Neuronal stem cell (in vitro differentiated cells): Measurements from ENCODE around the gene CD34.

Experiments used
- DNase-seq: peaks from one replicate; pipeline ENCODE4 v3.0.0-alpha.2; 2013; ENCODE audit warnings: low spot score
- H2AFZ ChIP-seq: one replicate; pipeline ENCODE4 v1.6.1; 2013; ENCODE audit warnings: mild to moderate bottlenecking, low read length, inconsistent platforms
- H2AK5ac ChIP-seq: 2 replicates; pipeline ENCODE4 v1.6.1; 2013; ENCODE audit warnings: low read depth, mild to moderate bottlenecking, inconsistent platforms, low read length, moderate library complexity, mixed read lengths
- H2BK120ac ChIP-seq: 2 replicates; pipeline ENCODE4 v1.6.1; 2013; ENCODE audit warnings: low read depth, mild to moderate bottlenecking, inconsistent platforms, low read length, moderate library complexity, mixed read lengths
- H2BK12ac ChIP-seq: one replicate; pipeline ENCODE4 v1.6.1; 2013; ENCODE audit warnings: low read length, inconsistent platforms
- H2BK15ac ChIP-seq: 2 replicates; pipeline ENCODE4 v1.6.1; 2013; ENCODE audit warnings: mild to moderate bottlenecking, low read length, inconsistent platforms, mixed read lengths
- H2BK5ac ChIP-seq: one replicate; pipeline ENCODE4 v1.6.1; 2013; ENCODE audit warnings: inconsistent platforms, mild to moderate bottlenecking, low read length, moderate library complexity
- H3K14ac ChIP-seq: one replicate; pipeline ENCODE4 v1.6.1; 2013; ENCODE audit warnings: low read length, inconsistent platforms
- H3K18ac ChIP-seq: 2 replicates; pipeline ENCODE4 v1.6.1; 2013; ENCODE audit warnings: low read length, inconsistent platforms
- H3K23ac ChIP-seq: 2 replicates; pipeline ENCODE4 v1.6.1; 2013; ENCODE audit warnings: low read depth, mild to moderate bottlenecking, mixed read lengths, low read length, inconsistent platforms; ENCODE audit not compliant: poor library complexity
- H3K27ac ChIP-seq: replicated peaks from 3 replicates; pipeline ENCODE4 v1.5.1; 2013; ENCODE audit warnings: low read length, inconsistent platforms
- H3K27me3 ChIP-seq, 3 experiments: 2 replicates each; pipeline ENCODE4 v1.6.1; 2013; ENCODE audit warnings: low read length in 3 of 3, mild to moderate bottlenecking in 2 of 3, inconsistent platforms in 1 of 3, low read depth in 1 of 3, mixed read lengths in 1 of 3, moderate library complexity in 1 of 3; ENCODE audit not compliant: control insufficient read depth in 3 of 3, insufficient read depth in 3 of 3
- H3K36me3 ChIP-seq, 2 donors: replicated peaks in 1 of 2; 2 replicates each; pipeline ENCODE4 v1.6.1; 2013; ENCODE audit warnings: low read length in 2 of 2; ENCODE audit not compliant: control insufficient read depth in 2 of 2, insufficient read depth in 2 of 2
- H3K4ac ChIP-seq: 2 replicates; pipeline ENCODE4 v1.6.1; 2013; ENCODE audit warnings: inconsistent platforms, mild to moderate bottlenecking, low read length, moderate library complexity
- H3K4me1 ChIP-seq, 2 donors: 1 replicate in 1 of 2; 2 replicates in 1 of 2; pipeline ENCODE4 v1.6.1; 2013; ENCODE audit warnings: low read length in 2 of 2, low read depth in 1 of 2; ENCODE audit not compliant: control insufficient read depth in 2 of 2, insufficient read depth in 1 of 2
- H3K4me2 ChIP-seq: one replicate; pipeline ENCODE4 v1.6.1; 2013; ENCODE audit warnings: mild to moderate bottlenecking, low read length, inconsistent platforms; ENCODE audit not compliant: insufficient read depth, poor library complexity, severe bottlenecking
- H3K4me3 ChIP-seq, 2 donors: 2 replicates each; pipeline ENCODE4 v1.5.1; 2013; ENCODE audit warnings: low read length in 2 of 2, mild to moderate bottlenecking in 2 of 2, inconsistent platforms in 1 of 2, moderate library complexity in 1 of 2
- H3K79me1 ChIP-seq: one replicate; pipeline ENCODE4 v1.6.1; 2013; ENCODE audit warnings: low read depth, mild to moderate bottlenecking, inconsistent platforms, low read length, moderate library complexity
- H3K9ac ChIP-seq: one replicate; pipeline ENCODE4 v1.6.1; 2013; ENCODE audit warnings: mild to moderate bottlenecking, low read depth, low read length, inconsistent platforms; ENCODE audit not compliant: poor library complexity
- H3K9me3 ChIP-seq, 2 donors: replicated peaks in 1 of 2; 2 replicates each; pipeline versions ENCODE3 to v1.6.1; 2013; ENCODE audit warnings: low read length in 2 of 2, mild to moderate bottlenecking in 2 of 2, inconsistent platforms in 1 of 2, low read depth in 1 of 2, mixed read lengths in 1 of 2, moderate library complexity in 1 of 2; ENCODE audit not compliant: control insufficient read depth in 2 of 2, insufficient read depth in 1 of 2
- H4K8ac ChIP-seq: one replicate; pipeline ENCODE4 v1.6.1; 2013; ENCODE audit warnings: low read depth, mild to moderate bottlenecking, inconsistent platforms, low read length, moderate library complexity
- H4K91ac ChIP-seq: one replicate; pipeline ENCODE4 v1.6.1; 2013; ENCODE audit warnings: low read length, low read depth, mild to moderate bottlenecking, inconsistent platforms; ENCODE audit not compliant: poor library complexity
- WGBS, 2 donors: extraction: QIAGEN DNeasy Blood & Tissue Kit; methylation state at CpG; one replicate each; pipeline ENCODE4 v1.1.7; 2013; ENCODE audit warnings: missing lambda C conversion rate in 2 of 2, mixed read lengths in 1 of 2; ENCODE audit not compliant: insufficient read length in 2 of 2, insufficient replicate concordance in 1 of 2; ENCODE audit errors: extremely low coverage in 2 of 2; 5-methylcytosine and 5-hydroxymethylcytosine counted together

The CD34 gene

GRCh38 chr1:207958376-207959139, 47.6 kb upstream of the CD34 start:
- H4K8ac ChIP-seq, result no peak overlapping the region
- no peak overlapping the region for H2BK15ac ChIP-seq
- peak overlapping the region in 1 of 2 donors; percentile 80 for H3K4me3 ChIP-seq
- H3K14ac ChIP-seq, result no peak overlapping the region
- DNase-seq, result no peak
- no peak overlapping the region for H3K27ac ChIP-seq
- peaks cover 0 to 2% of the 10 kb centered on the region in 2 donors for H3K4me1 ChIP-seq
- no peak overlapping the region for H2BK12ac ChIP-seq
- WGBS, 2 donors, result no CpG with 5 or more reads among the region's 24 CpGs
- no peak overlapping the region for H3K23ac ChIP-seq
- no peak overlapping the region for H2AK5ac ChIP-seq
- no peaks in the 10 kb centered on the region for H3K36me3 ChIP-seq
- H2AFZ ChIP-seq, result peak overlapping the region; percentile 68
- H3K18ac ChIP-seq, result peak overlapping the region; percentile 62
- no peak overlapping the region for H3K9ac ChIP-seq
- no peak overlapping the region for H2BK5ac ChIP-seq
- H3K27me3 ChIP-seq, result peaks cover 9 to 75% (median 38%) of the 10 kb centered on the region in 3 experiments
- peak overlapping the region; percentile 84 for H3K4me2 ChIP-seq
- H4K91ac ChIP-seq, result no peak overlapping the region
- peaks cover 2 to 3% of the 10 kb centered on the region in 2 donors for H3K9me3 ChIP-seq
- no peak overlapping the region for H2BK120ac ChIP-seq
- no peaks in the 10 kb centered on the region for H3K79me1 ChIP-seq
- no peak overlapping the region for H3K4ac ChIP-seq

- H4K8ac ChIP-seq, result no peak overlapping the region
- no peak overlapping the region for H3K4me3 ChIP-seq
Measured at GRCh38 chr1:207956986-207957385, 46.1 kb upstream of the CD34 start.

GRCh38 chr1:207954104-207954503, 43.2 kb upstream of the CD34 start:
- Histone ChIP-seq H3K27me3 (peaks cover 3 to 57% (median 12%) of the 10 kb centered on the region in 3 experiments), H4K91ac (no peak overlapping the region), H4K8ac (no peak overlapping the region), H3K18ac (no peak overlapping the region), H2BK120ac (no peak overlapping the region), H2BK5ac (no peak overlapping the region), H3K9me3 (peaks cover 0 to 2% of the 10 kb centered on the region in 2 donors), H3K14ac (no peak overlapping the region), H2AK5ac (no peak overlapping the region), H2BK12ac (no peak overlapping the region), H3K4ac (no peak overlapping the region), H2AFZ (no peak overlapping the region), H3K4me1 (no peaks in the 10 kb centered on the region), H2BK15ac (no peak overlapping the region), H3K36me3 (no peaks in the 10 kb centered on the region), H3K27ac (no peak overlapping the region), H3K9ac (no peak overlapping the region), H3K23ac (no peak overlapping the region), H3K4me2 (no peak overlapping the region), H3K4me3 (no peak overlapping the region), H3K79me1 (no peaks in the 10 kb centered on the region)
- no CpG with 5 or more reads among the region's 1 CpG for WGBS, 2 donors
- DNase-seq, result no peak

More at GRCh38 chr1:207956986-207957385, 46.1 kb upstream of the CD34 start:
- H3K9ac ChIP-seq, result no peak overlapping the region
- no peak for DNase-seq
- H2BK5ac ChIP-seq, result no peak overlapping the region
- H3K79me1 ChIP-seq, result no peaks in the 10 kb centered on the region
- H3K9me3 ChIP-seq, result peaks cover 0 to 2% of the 10 kb centered on the region in 2 donors
- H3K4me1 ChIP-seq, result no peaks in the 10 kb centered on the region
- no peak overlapping the region for H2BK120ac ChIP-seq
- H3K36me3 ChIP-seq, result no peaks in the 10 kb centered on the region
- no peak overlapping the region for H2BK15ac ChIP-seq
- H3K4me2 ChIP-seq, result no peak overlapping the region
- H3K27ac ChIP-seq, result no peak overlapping the region
- no peak overlapping the region for H3K23ac ChIP-seq
- no peak overlapping the region for H4K91ac ChIP-seq
- H3K18ac ChIP-seq, result no peak overlapping the region
- no peak overlapping the region for H2AFZ ChIP-seq
- WGBS, 2 donors, result no CpG with 5 or more reads among the region's 4 CpGs
- H3K27me3 ChIP-seq, result peaks cover 9 to 75% (median 31%) of the 10 kb centered on the region in 3 experiments
- no peak overlapping the region for H3K14ac ChIP-seq
- no peak overlapping the region for H2BK12ac ChIP-seq
- no peak overlapping the region for H3K4ac ChIP-seq
- H2AK5ac ChIP-seq, result no peak overlapping the region

GRCh38 chr1:207952617-207953542, 42.0 kb upstream of the CD34 start:
- H2AK5ac ChIP-seq, result no peak overlapping the region
- no peak overlapping the region for H4K8ac ChIP-seq
- no peak overlapping the region for H3K14ac ChIP-seq
- H3K4me1 ChIP-seq, result no peaks in the 10 kb centered on the region
- H3K23ac ChIP-seq, result no peak overlapping the region
- no peak overlapping the region for H3K4me2 ChIP-seq
- no peak overlapping the region for H2BK15ac ChIP-seq
- H3K4me3 ChIP-seq, result no peak overlapping the region
- H2AFZ ChIP-seq, result no peak overlapping the region
- H3K79me1 ChIP-seq, result no peaks in the 10 kb centered on the region
- no peak overlapping the region for H3K9ac ChIP-seq
- no peak overlapping the region for H2BK5ac ChIP-seq
- H3K9me3 ChIP-seq, result peaks cover 0 to 2% of the 10 kb centered on the region in 2 donors
- H3K36me3 ChIP-seq, result no peaks in the 10 kb centered on the region
- H2BK120ac ChIP-seq, result no peak overlapping the region
- DNase-seq, result no peak
- no peak overlapping the region for H4K91ac ChIP-seq
- no peak overlapping the region for H3K27ac ChIP-seq
- WGBS, 2 donors, result no CpG with 5 or more reads among the region's 4 CpGs
- peaks cover 0 to 47% (median 2%) of the 10 kb centered on the region in 3 experiments for H3K27me3 ChIP-seq
- H2BK12ac ChIP-seq, result no peak overlapping the region
- no peak overlapping the region for H3K4ac ChIP-seq
- H3K18ac ChIP-seq, result no peak overlapping the region
